Ascending aorta (tissue), 2 donors: ENCODE data around the gene DCXR. TPM values are rescaled to one million over a fixed set of nuclear protein-coding genes. Genes with fewer than 3 reads are reported as not detected.

ENCODE experiments used
- DNase-seq, 2 donors: peaks; one replicate each; pipeline ENCODE4 v3.0.0-alpha.2; 2019; ENCODE audit warnings: low spot score in 2 of 2
- H3K27ac ChIP-seq, 2 donors: fragments of 200-600 bp; sonication (generic); one replicate each; pipeline ENCODE4 v1.5.1; 2016 to 2017; ENCODE audit warnings: mild to moderate bottlenecking in 1 of 2
- H3K27me3 ChIP-seq: fragments of 200-600 bp; sonication (generic); one replicate; pipeline ENCODE4 v1.5.1; 2017
- H3K36me3 ChIP-seq, 2 donors: fragments of 200-600 bp; sonication (generic); one replicate each; pipeline ENCODE4 v1.5.1; 2016
- H3K4me1 ChIP-seq, 2 donors: fragments of 200-600 bp; sonication (generic); one replicate each; pipeline ENCODE4 v1.5.1; 2016 to 2017; ENCODE audit warnings: mild to moderate bottlenecking in 1 of 2
- H3K4me3 ChIP-seq, 2 donors: fragments of 200-600 bp; sonication (generic); one replicate each; pipeline ENCODE4 v1.5.1; 2016 to 2017; ENCODE audit warnings: mild to moderate bottlenecking in 1 of 2
- H3K9me3 ChIP-seq, 2 donors: fragments of 200-600 bp; sonication (generic); one replicate each; pipeline ENCODE4 v1.5.1; 2016
- intact Hi-C: fragments of 100-400 bp; cut with DNase I; formaldehyde crosslinking; loops from one replicate; pipeline ENCODE4 v1.15.1; 2023
- total RNA-seq: library from RNA; depleted of rRNA; stranded (reverse); fragments of >200 nt; gene quantifications from one replicate; pipeline ENCODE4 v1.1.0, GENCODE V29; 2016
- TF ChIP-seq, protein P1 (sequence below), 3 experiments: fragments of 200-600 bp in 2 of 3; fragments of 450-650 bp in 1 of 3; sonication (generic) in 2 of 3; IDR thresholded peaks; one replicate each; pipeline ENCODE4 v1.5.1; 2016 to 2019; ENCODE audit warnings: antibody characterized with exemption in 3 of 3, mild to moderate bottlenecking in 1 of 3, moderate library complexity in 1 of 3

The DCXR gene
- total RNA-seq, 1 donor from 2014 or later = 160 TPM

- H3K36me3 ChIP-seq = peaks cover 93 to 99% of the 10 kb centered on the region in 2 donors
- H3K4me3 ChIP-seq = no peak overlapping the region
- no peaks in the 10 kb centered on the region for H3K4me1 ChIP-seq
- no peak overlapping the region for H3K27ac ChIP-seq
- intact Hi-C loops = no loop called here
- TF ChIP-seq, protein P1, sequence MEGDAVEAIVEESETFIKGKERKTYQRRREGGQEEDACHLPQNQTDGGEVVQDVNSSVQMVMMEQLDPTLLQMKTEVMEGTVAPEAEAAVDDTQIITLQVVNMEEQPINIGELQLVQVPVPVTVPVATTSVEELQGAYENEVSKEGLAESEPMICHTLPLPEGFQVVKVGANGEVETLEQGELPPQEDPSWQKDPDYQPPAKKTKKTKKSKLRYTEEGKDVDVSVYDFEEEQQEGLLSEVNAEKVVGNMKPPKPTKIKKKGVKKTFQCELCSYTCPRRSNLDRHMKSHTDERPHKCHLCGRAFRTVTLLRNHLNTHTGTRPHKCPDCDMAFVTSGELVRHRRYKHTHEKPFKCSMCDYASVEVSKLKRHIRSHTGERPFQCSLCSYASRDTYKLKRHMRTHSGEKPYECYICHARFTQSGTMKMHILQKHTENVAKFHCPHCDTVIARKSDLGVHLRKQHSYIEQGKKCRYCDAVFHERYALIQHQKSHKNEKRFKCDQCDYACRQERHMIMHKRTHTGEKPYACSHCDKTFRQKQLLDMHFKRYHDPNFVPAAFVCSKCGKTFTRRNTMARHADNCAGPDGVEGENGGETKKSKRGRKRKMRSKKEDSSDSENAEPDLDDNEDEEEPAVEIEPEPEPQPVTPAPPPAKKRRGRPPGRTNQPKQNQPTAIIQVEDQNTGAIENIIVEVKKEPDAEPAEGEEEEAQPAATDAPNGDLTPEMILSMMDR (IDR thresholded peaks at IDR 0.05) = no peak
- no peak for DNase-seq
- H3K9me3 ChIP-seq = no peaks in the 10 kb centered on the region
- no peaks in the 10 kb centered on the region for H3K27me3 ChIP-seq
These were observed 46.2 kb upstream of the DCXR start for GRCh38 chr17:82083533-82084359.

DNA sequence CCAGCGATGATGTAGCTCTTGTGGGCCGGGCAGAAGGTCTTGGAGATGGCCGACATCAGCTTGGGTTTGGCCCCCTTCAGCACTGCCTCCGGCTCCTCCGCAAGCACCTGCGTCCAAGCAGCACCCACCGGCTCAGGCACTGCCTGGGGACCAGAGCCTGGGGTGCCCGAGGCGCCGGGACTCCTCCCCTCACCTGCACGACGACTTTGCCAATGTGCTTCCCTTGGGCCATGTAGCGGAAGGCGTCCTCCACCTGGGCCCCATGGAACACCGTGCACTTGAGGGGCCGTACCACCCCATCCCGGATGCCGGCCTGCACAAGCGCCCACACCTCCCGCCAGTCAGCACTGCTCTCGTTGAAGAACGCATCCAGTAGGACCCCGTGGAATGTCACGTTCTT, 45.5 kb upstream of the DCXR start:
- peaks cover 85 to 97% of the 10 kb centered on the region in 2 donors for H3K36me3 ChIP-seq

DNA sequence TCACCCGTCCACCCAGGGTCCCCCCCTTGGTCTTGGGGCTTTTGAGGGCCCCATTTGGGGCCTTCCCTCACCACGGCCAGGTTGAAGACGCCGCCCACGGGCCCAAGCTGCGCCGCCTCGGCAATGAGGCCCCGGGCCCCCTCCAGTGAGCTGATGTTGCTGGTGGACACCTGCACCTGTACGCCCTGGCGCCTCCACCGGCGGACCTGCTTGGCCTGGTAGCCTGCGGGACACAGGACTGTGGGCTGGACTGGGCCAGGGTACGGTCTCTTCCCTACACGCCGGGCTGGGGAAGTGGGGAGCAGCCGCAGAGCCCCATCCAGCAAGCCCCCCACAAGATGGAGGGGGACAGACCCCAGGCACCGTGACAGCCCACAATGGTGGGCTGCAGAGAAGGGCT, 45.0 kb upstream of the DCXR start:
- H3K4me1 ChIP-seq = no peaks in the 10 kb centered on the region
- intact Hi-C loops = no loop called here
- no peak overlapping the region for H3K27ac ChIP-seq
- H3K4me3 ChIP-seq = no peak overlapping the region
- no peaks in the 10 kb centered on the region for H3K27me3 ChIP-seq
- TF ChIP-seq, protein P1 (IDR thresholded peaks at IDR 0.05) = no peak
- H3K36me3 ChIP-seq = peaks cover 81 to 91% of the 10 kb centered on the region in 2 donors
- no peaks in the 10 kb centered on the region for H3K9me3 ChIP-seq
- no peak for DNase-seq

More for the DNA sequence above, 45.5 kb upstream of the DCXR start:
- Histone ChIP-seq H3K9me3 (no peaks in the 10 kb centered on the region), H3K4me3 (no peak overlapping the region), H3K27ac (no peak overlapping the region), H3K27me3 (no peaks in the 10 kb centered on the region), H3K4me1 (no peaks in the 10 kb centered on the region)
- intact Hi-C loops = no loop called here
- TF ChIP-seq, protein P1 (IDR thresholded peaks at IDR 0.05) = no peak
- DNase-seq = no peak

DNA sequence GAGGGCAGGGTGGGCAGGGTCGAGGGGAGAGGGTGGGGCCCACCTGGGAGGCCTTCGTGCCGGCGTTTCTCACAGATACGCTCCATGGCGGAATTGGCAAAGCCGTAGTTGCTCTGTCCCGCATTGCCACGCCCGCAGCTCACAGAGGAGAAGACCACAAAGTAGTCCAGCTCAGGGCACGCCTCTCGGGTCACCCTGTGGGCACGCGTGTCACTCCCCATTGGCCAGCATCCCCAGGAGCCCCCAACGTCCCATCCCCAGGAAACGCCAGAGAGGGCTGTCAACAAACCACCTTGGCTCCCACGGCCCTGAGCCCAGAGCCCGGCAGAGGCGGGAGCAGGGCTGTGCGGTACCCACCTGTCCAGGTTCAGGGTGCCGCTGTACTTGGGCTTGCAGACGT, 44.5 kb upstream of the DCXR start:
- H3K36me3 ChIP-seq = peaks cover 76 to 86% of the 10 kb centered on the region in 2 donors

GRCh38 chr17:82081546-82081945, 44.0 kb upstream of the DCXR start:
- no peak for DNase-seq
- Histone ChIP-seq H3K27ac (no peak overlapping the region), H3K27me3 (no peaks in the 10 kb centered on the region), H3K9me3 (no peaks in the 10 kb centered on the region), H3K4me3 (no peak overlapping the region), H3K36me3 (peaks cover 71 to 82% of the 10 kb centered on the region in 2 donors), H3K4me1 (no peaks in the 10 kb centered on the region)
- TF ChIP-seq, protein P1 (IDR thresholded peaks at IDR 0.05) = no peak
- intact Hi-C loops = no loop called here

More for the DNA sequence above, 44.5 kb upstream of the DCXR start:
- no peak for DNase-seq
- no peaks in the 10 kb centered on the region for H3K27me3 ChIP-seq
- H3K27ac ChIP-seq = no peak overlapping the region
- intact Hi-C loops = no loop called here
- H3K4me1 ChIP-seq = no peaks in the 10 kb centered on the region
- TF ChIP-seq, protein P1 (IDR thresholded peaks at IDR 0.05) = no peak
- H3K4me3 ChIP-seq = no peak overlapping the region
- H3K9me3 ChIP-seq = no peaks in the 10 kb centered on the region
